GM12864 (cell line): Measurements from ENCODE around the gene PCDHB14.
"Not testable (repeated sequence)": the region's sequence is repeated elsewhere in the genome, so short reads cannot be mapped to it uniquely, and the experiment has no call there.

Experiments
- DNase-seq: peaks from one replicate; pipeline ENCODE4 v3.0.0-alpha.2; 2011; ENCODE audit warnings: low read depth
- H3K4me3 ChIP-seq: 2 replicates; pipeline ENCODE4 v1.5.1; 2011; ENCODE audit warnings: mild to moderate bottlenecking, low read depth, low read length, control low read depth
- TF ChIP-seq, protein P1 (sequence below): IDR thresholded peaks from 2 replicates; pipeline ENCODE4 v1.5.1; 2011; ENCODE audit warnings: low read depth, mild to moderate bottlenecking, moderate library complexity, low read length, control low read depth, inconsistent platforms; ENCODE audit errors: missing control alignments

Gene PCDHB14

DNA sequence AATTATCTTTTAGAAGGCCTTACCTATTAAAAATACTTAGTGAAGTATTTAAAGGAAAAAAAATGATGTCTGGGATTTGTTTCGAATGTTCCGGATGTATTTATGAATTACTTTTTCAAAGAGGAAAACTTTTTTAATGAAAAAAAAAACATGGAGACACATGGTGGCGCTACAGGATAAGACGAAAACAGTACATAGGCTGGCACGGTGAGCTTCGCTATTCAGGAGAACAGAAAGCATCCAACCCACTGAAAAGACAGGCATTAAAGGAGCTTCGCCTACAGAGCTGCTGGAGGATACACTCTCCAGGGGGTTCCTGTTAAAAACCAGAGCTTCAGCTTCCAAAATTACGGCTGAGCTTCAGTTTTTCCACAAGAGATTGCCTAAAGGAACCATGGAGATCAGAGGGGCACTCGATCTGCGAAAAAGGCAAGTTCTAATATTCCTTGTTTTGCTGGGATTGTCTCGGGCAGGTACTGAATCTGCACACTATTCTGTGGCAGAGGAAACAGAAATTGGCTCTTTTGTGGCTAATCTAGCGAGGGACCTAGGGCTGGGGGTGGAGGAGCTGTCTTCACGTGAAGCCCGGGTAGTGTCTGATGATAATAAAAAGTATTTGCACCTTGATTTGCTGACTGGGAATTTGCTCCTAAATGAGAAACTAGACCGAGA is at the start of gene PCDHB14:
PCDHB14 (plus strand) TSS at position 232 of the 672 bp plus-strand sequence; CDS start at position 395, 163 bp downstream.
- no peak for DNase-seq
- no peak within 1 kb of the TSS for H3K4me3 ChIP-seq
- TF ChIP-seq, protein P1, sequence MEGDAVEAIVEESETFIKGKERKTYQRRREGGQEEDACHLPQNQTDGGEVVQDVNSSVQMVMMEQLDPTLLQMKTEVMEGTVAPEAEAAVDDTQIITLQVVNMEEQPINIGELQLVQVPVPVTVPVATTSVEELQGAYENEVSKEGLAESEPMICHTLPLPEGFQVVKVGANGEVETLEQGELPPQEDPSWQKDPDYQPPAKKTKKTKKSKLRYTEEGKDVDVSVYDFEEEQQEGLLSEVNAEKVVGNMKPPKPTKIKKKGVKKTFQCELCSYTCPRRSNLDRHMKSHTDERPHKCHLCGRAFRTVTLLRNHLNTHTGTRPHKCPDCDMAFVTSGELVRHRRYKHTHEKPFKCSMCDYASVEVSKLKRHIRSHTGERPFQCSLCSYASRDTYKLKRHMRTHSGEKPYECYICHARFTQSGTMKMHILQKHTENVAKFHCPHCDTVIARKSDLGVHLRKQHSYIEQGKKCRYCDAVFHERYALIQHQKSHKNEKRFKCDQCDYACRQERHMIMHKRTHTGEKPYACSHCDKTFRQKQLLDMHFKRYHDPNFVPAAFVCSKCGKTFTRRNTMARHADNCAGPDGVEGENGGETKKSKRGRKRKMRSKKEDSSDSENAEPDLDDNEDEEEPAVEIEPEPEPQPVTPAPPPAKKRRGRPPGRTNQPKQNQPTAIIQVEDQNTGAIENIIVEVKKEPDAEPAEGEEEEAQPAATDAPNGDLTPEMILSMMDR = no peak

DNA sequence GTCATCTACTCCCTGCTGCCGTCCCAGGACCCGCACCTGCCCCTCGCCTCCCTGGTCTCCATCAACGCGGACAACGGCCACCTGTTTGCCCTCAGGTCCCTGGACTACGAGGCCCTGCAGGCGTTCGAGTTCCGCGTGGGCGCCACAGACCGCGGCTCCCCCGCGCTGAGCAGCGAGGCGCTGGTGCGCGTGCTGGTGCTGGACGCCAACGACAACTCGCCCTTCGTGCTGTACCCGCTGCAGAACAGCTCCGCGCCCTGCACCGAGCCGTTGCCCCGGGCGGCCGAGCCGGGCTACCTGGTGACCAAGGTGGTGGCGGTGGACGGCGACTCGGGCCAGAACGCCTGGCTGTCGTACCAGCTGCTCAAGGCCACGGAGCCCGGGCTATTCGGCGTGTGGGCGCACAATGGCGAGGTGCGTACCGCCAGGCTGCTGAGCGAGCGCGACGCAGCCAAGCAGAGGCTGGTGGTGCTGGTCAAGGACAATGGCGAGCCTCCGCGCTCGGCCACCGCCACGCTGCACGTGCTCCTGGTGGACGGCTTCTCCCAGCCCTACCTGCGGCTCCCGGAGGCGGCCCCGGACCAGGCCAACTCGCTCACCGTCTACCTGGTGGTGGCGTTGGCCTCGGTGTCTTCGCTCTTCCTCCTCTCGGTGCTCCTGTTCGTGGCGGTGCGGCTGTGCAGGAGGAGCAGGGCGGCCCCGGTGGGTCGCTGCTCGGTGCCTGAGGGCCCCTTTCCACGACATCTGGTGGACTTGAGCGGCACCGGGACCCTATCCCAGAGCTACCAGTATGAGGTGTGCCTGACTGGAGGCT is 48.6 kb upstream of the PCDHB14 start:
- not testable (repeated sequence) for H3K4me3 ChIP-seq, DNase-seq

DNA sequence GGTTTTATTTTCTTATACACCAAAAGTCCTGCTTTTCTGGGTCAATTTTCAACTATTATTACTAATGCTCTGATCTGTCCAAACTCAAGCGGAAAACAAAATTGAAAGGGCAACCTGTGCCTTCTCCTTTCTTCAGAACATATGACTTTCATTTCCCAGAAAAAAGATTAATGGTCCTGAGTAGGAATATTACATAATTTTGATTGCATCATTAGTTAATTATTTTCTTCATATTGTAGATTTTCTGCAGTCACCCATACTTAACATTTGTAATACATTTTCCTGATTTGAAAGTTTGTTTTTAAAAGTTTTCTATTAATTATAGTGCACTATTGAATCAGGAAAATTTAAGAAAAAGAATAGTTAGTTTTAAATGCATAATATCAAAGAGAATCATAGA is 47.2 kb upstream of the PCDHB14 start:
- no peak overlapping the region for H3K4me3 ChIP-seq
- TF ChIP-seq, protein P1 = no peak
- no peak for DNase-seq

DNA sequence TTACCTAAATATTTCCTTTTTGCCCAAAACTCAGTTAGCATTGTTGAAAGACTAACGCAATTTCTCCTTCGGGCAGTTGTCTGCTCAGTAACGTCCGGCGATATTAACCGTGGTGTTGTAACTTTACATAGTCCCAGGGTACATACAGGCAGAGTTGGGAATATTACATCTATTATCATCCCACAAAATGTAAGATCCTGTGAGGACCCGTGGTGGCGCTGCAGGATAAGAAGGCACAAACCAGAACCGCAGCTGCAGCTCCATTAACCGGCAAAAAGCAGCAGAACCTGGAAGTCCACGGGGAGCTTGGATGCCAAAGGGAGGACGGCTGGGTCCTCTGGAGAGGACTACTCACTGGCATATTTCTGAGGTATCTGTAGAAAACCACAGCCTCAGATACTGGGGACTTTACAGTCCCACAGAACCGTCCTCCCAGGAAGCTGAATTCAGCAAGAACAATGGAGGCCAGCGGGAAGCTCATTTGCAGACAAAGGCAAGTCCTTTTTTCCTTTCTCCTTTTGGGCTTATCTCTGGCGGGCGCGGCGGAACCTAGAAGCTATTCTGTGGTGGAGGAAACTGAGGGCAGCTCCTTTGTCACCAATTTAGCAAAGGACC is 45.5 kb upstream of the PCDHB14 start, which contains the start of gene PCDHB8:
PCDHB8 (plus strand) TSS at position 214 of the 615 bp plus-strand sequence; CDS start at position 459, 245 bp downstream.
- not testable (repeated sequence) for DNase-seq, H3K4me3 ChIP-seq

DNA sequence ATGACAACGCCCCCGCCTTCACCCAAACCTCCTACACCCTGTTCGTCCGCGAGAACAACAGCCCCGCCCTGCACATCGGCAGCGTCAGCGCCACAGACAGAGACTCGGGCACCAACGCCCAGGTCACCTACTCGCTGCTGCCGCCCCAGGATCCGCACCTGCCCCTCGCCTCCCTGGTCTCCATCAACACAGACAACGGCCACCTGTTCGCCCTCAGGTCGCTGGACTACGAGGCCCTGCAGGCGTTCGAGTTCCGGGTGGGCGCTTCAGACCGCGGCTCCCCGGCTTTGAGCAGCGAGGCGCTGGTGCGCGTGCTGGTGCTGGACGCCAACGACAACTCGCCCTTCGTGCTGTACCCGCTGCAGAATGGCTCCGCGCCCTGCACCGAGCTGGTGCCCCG is 43.8 kb upstream of the PCDHB14 start:
- not testable (repeated sequence) for DNase-seq, H3K4me3 ChIP-seq

DNA sequence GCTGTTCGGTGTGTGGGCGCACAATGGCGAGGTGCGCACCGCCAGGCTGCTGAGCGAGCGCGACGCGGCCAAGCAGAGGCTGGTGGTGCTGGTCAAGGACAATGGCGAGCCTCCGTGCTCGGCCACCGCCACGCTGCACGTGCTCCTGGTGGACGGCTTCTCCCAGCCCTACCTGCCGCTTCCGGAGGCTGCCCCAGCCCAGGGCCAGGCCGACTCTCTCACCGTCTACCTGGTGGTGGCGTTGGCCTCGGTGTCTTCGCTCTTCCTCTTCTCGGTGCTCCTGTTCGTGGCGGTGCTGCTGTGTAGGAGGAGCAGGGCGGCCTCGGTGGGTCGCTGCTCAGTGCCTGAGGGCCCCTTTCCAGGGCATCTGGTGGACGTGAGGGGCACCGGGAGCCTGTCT is 43.3 kb upstream of the PCDHB14 start:
- H3K4me3 ChIP-seq, DNase-seq: not testable (repeated sequence)

DNA sequence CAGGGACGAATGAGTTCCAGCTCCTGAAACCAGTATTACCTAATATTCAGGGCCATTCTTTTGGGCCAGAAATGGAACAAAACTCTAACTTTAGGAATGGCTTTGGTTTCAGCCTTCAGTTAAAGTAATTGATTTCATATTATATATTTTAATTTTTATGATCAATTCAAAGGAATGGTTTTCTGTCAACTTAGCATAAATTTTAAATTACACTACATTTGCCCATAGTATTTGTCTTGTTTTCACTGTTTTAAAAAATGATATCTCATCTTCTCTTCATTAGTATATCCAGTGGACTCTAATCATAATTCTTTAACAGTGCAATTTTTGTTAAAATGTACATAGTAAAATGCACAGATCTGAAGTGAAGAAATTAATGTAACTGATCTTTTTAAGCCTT is 42.8 kb upstream of the PCDHB14 start:
- H3K4me3 ChIP-seq = no peak overlapping the region
- DNase-seq = no peak
- TF ChIP-seq, protein P1 = no peak

DNA sequence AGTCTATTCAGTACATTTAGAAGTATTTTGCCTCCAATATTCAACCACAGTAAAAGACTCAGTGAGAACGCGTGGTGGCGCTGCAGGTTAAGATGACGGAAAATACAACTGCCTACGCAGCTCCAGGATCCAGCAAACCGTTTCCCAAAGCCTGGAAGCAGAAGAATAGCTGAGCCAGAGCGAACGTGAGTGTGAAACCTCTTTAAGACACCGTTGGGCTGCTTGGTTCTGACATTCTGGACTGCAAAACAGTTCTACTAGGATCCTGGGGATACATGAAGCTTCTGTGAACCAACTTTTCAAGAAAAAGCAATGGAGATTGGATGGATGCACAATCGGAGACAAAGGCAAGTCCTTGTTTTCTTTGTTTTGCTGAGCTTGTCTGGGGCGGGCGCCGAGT is 40.9 kb upstream of the PCDHB14 start, which contains the start of gene PCDHB16:
PCDHB16 (plus strand) TSS at position 140 of the 400 bp plus-strand sequence; CDS start at position 313, 173 bp downstream.
- TF ChIP-seq, protein P1 = no peak
- H3K4me3 ChIP-seq = no peak within 1 kb of the TSS
- DNase-seq = no peak

DNA sequence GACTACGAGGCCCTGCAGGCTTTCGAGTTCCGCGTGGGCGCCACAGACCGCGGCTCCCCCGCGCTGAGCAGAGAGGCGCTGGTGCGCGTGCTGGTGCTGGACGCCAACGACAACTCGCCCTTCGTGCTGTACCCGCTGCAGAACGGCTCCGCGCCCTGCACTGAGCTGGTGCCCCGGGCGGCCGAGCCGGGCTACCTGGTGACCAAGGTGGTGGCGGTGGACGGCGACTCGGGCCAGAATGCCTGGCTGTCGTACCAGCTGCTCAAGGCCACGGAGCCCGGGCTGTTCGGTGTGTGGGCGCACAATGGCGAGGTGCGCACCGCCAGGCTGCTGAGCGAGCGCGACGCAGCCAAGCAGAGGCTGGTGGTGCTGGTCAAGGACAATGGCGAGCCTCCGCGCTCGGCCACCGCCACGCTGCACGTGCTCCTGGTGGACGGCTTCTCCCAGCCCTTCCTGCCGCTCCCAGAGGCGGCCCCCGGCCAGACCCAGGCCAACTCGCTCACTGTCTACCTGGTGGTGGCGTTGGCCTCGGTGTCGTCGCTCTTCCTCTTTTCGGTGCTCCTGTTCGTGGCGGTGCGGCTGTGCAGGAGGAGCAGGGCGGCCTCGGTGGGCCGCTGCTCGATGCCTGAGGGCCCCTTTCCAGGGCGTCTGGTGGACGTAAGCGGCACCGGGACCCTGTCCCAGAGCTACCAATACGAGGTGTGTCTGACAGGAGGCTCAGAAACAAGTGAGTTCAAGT is 38.9 kb upstream of the PCDHB14 start:
- H3K4me3 ChIP-seq = not testable (repeated sequence)

More for the DNA sequence above, 38.9 kb upstream of the PCDHB14 start:
- DNase-seq = not testable (repeated sequence)
